ENCODE measurements around the gene HGD. TPM values are rescaled to one million over a fixed set of nuclear protein-coding genes. Genes with fewer than 3 reads are reported as not detected.

The HGD gene
- total and polyA plus RNA-seq, 9 donors = 0.09 to 1.1 (median 0.43) TPM; not detected in 2

GRCh38 chr3:120659285-120659684 lies 22.8 kb downstream of the HGD start:
- H3K4me3 ChIP-seq (ENCODE audit: low read length) = no peak overlapping the region
- 100% methylated on average over 1 of the region's 1 CpG for WGBS (ENCODE audit: insufficient coverage)
- no peaks in the 10 kb centered on the region for H3K9me3 ChIP-seq (replicated peaks; ENCODE audit: control insufficient read depth, low read depth, low read length)
- no peaks in the 10 kb centered on the region for H3K27me3 ChIP-seq (ENCODE audit: control insufficient read depth, insufficient read depth, low read length)
- H3K36me3 ChIP-seq (ENCODE audit: control insufficient read depth, insufficient read depth, low read length) = no peaks in the 10 kb centered on the region
- H3K4me1 ChIP-seq (ENCODE audit: control insufficient read depth, insufficient read depth, low read length) = no peaks in the 10 kb centered on the region
- H3K27ac ChIP-seq (ENCODE audit: low read length) = no peak overlapping the region
- peak; percentile 11 for DNase-seq

- WGBS (ENCODE audit: insufficient coverage) = 80% methylated on average over 4 of the region's 5 CpGs
- no peak for DNase-seq
Measured at GRCh38 chr3:120652896-120653545, 29.0 kb downstream of the HGD start.

DNA sequence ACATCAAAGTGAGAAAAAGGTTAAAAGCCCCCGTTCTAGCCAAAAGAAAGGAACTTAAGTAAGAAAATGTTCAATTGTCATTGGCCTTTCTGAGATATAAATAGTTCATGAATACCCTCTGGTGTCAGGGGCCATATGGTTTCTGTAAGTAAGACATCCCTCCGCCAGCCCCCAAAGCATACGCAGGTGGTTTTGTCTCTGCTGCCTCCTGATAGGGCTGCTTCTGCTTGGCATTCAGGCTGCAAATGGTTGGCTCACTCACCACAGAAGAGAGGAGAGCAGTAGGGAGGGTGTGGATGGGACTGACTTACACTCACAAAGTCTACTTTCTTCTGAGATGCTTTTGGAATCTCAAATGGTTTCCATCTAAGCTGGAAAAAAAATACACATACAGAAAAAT lies 29.8 kb downstream of the HGD start:
- H3K36me3 ChIP-seq (ENCODE audit: control insufficient read depth, insufficient read depth, low read length) = no peaks in the 10 kb centered on the region
- WGBS (ENCODE audit: insufficient coverage) = no CpG with 5 or more reads among the region's 3 CpGs
- H3K27me3 ChIP-seq (ENCODE audit: control insufficient read depth, insufficient read depth, low read length) = no peaks in the 10 kb centered on the region
- H3K9me3 ChIP-seq (replicated peaks; ENCODE audit: control insufficient read depth, low read depth, low read length) = no peaks in the 10 kb centered on the region
- no peak overlapping the region for H3K4me3 ChIP-seq (ENCODE audit: low read length)
- no peak for DNase-seq
- no peak overlapping the region for H3K27ac ChIP-seq (ENCODE audit: low read length)
- no peaks in the 10 kb centered on the region for H3K4me1 ChIP-seq (ENCODE audit: control insufficient read depth, insufficient read depth, low read length)

More at GRCh38 chr3:120652896-120653545, 29.0 kb downstream of the HGD start:
- Histone ChIP-seq H3K9me3 (replicated peaks; ENCODE audit: control insufficient read depth, low read depth, low read length) (no peaks in the 10 kb centered on the region), H3K27me3 (ENCODE audit: control insufficient read depth, insufficient read depth, low read length) (no peaks in the 10 kb centered on the region), H3K27ac (ENCODE audit: low read length) (no peak overlapping the region), H3K4me3 (ENCODE audit: low read length) (no peak overlapping the region), H3K4me1 (ENCODE audit: control insufficient read depth, insufficient read depth, low read length) (no peaks in the 10 kb centered on the region), H3K36me3 (ENCODE audit: control insufficient read depth, insufficient read depth, low read length) (no peaks in the 10 kb centered on the region)

DNA sequence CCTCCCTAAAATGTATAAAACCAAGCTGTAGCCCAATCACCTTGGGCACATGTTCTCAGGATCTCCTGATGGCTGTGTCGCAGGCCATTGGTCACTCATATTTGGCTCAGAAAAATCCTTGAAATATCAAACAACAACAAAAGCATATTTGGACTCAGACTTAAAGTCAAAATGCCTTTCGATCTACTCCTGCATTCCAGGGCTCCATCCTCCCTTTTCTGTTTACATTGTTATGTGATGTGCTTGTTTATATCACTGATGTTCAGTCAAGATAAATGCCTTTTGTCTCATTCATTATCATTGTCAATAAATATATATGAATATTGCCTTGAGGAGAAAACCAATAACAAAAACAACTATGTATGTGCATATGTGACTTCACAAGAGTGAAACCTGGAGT lies 31.7 kb downstream of the HGD start:
- no peaks in the 10 kb centered on the region for H3K27me3 ChIP-seq (ENCODE audit: control insufficient read depth, insufficient read depth, low read length)
- 100% methylated on average over 1 of the region's 2 CpGs for WGBS (ENCODE audit: insufficient coverage)
- no peak for DNase-seq
- no peaks in the 10 kb centered on the region for H3K4me1 ChIP-seq (ENCODE audit: control insufficient read depth, insufficient read depth, low read length)
- H3K27ac ChIP-seq (ENCODE audit: low read length) = no peak overlapping the region
- no peaks in the 10 kb centered on the region for H3K9me3 ChIP-seq (replicated peaks; ENCODE audit: control insufficient read depth, low read depth, low read length)
- no peak overlapping the region for H3K4me3 ChIP-seq (ENCODE audit: low read length)
- H3K36me3 ChIP-seq (ENCODE audit: control insufficient read depth, insufficient read depth, low read length) = no peaks in the 10 kb centered on the region

GRCh38 chr3:120649830-120650233 lies 32.2 kb downstream of the HGD start:
- WGBS (ENCODE audit: insufficient coverage) = no CpG with 5 or more reads among the region's 3 CpGs
- Histone ChIP-seq H3K4me3 (ENCODE audit: low read length) (no peak overlapping the region), H3K36me3 (ENCODE audit: control insufficient read depth, insufficient read depth, low read length) (no peaks in the 10 kb centered on the region), H3K4me1 (ENCODE audit: control insufficient read depth, insufficient read depth, low read length) (no peaks in the 10 kb centered on the region), H3K9me3 (replicated peaks; ENCODE audit: control insufficient read depth, low read depth, low read length) (no peaks in the 10 kb centered on the region), H3K27me3 (ENCODE audit: control insufficient read depth, insufficient read depth, low read length) (no peaks in the 10 kb centered on the region), H3K27ac (ENCODE audit: low read length) (no peak overlapping the region)
- no peak for DNase-seq

GRCh38 chr3:120648290-120648689 lies 33.7 kb downstream of the HGD start:
- H3K27ac ChIP-seq (ENCODE audit: low read length) = no peak overlapping the region
- no peaks in the 10 kb centered on the region for H3K9me3 ChIP-seq (replicated peaks; ENCODE audit: control insufficient read depth, low read depth, low read length)
- no peak for DNase-seq
- no peaks in the 10 kb centered on the region for H3K4me1 ChIP-seq (ENCODE audit: control insufficient read depth, insufficient read depth, low read length)
- H3K36me3 ChIP-seq (ENCODE audit: control insufficient read depth, insufficient read depth, low read length) = no peaks in the 10 kb centered on the region
- H3K27me3 ChIP-seq (ENCODE audit: control insufficient read depth, insufficient read depth, low read length) = no peaks in the 10 kb centered on the region
- 83% methylated on average over 5 of the region's 5 CpGs for WGBS (ENCODE audit: insufficient coverage)
- H3K4me3 ChIP-seq (ENCODE audit: low read length) = no peak overlapping the region

DNA sequence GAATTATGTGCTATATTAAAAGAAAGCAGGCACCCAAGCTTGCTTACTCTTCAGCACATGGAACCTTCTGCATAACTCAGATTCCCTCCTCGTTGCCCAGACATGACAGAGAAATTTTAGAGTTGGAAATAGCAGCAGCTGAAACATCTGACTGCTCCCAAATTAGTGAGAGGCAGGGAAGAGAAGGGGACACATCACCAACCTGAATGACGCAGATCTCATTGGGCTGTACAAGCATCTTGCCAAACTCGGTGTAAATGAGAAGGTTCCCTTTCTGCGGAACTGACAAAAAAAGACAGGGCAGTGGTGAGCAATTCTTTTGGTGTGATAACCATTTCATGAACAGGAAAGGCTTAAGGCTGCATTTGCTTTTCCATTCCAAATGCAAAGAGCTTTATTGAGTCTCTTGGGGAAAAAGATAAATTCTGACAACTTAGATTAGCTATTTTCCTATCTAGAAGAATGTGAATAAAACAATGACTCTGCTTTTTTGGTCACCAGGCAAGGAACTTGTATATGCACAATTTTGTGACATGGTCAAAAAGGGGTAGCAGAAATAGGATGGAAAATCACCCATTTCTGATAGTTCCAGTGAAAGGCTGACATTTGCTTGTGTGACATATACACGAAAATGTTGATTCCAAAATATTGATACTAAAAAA lies 35.1 kb downstream of the HGD start:
- no peaks in the 10 kb centered on the region for H3K4me1 ChIP-seq (ENCODE audit: control insufficient read depth, insufficient read depth, low read length)
- H3K4me3 ChIP-seq (ENCODE audit: low read length) = no peak overlapping the region
- no peak for DNase-seq
- WGBS (ENCODE audit: insufficient coverage) = 71% methylated on average over 1 of the region's 5 CpGs
- no peaks in the 10 kb centered on the region for H3K36me3 ChIP-seq (ENCODE audit: control insufficient read depth, insufficient read depth, low read length)
- H3K27ac ChIP-seq (ENCODE audit: low read length) = no peak overlapping the region
- no peaks in the 10 kb centered on the region for H3K9me3 ChIP-seq (replicated peaks; ENCODE audit: control insufficient read depth, low read depth, low read length)
- H3K27me3 ChIP-seq (ENCODE audit: control insufficient read depth, insufficient read depth, low read length) = no peaks in the 10 kb centered on the region

DNA sequence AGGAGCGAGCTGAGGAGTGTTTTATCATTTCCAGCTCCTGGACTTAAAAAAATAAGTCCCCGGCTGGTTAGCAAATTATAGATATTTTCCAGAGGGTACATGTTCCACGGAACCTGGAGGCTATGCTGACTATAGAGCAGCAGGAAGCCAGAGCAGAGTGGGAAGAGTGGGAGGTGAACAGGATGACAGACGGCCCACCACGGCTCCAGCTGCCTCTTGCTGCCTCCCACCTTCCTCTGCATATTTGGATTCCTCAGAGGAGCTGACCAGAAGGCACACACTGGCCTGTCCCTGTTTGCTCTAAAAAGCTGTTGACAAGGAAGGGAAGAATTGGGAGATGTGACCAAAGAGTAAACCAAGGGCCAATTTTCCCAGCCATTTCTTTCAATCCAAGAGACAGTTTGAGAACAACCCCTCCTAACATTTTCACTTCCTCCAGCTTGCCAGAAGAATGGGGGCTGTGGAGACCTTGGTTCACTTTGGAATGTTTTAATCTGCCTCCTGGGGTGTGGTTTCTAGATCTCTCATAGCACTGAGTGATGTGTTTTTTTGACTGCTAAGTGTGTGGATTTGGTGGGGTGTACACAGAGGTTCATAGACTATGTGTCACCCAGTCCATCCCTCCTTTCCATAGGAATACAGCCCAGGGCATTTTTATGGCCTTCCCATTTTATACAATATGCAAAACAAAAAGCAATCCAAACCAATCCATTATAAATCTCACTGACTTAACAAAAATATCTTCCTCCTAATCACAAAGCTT lies 36.8 kb downstream of the HGD start:
- no peak overlapping the region for H3K27ac ChIP-seq (ENCODE audit: low read length)
- no peak for DNase-seq

DNA sequence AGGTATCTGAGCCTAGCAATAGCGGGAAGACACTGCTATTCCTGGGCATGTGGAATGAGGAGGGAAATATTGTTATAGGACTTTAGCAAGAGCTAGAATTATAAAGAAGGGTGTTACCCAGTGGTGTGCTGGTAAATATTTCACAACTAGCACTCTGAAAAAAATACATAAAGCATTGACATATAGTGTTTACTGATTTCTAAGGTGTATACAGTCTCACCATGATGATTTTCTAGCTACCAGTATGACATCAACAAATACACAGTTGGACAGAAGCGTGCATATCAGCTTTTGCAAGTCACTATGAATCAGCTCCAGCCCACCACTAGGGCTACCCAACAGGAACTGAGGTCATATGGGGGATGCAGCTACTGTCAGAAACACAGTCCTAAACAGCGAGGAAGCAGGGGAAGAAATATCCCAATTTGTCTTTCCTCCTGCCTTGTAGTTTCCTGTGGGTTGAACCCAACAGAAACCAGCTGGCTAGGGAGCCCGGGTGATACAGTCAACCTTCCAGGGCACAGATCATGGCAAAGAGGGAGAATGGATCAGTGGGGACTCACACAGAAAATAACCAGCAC lies 39.6 kb downstream of the HGD start:
- H3K4me3 ChIP-seq (ENCODE audit: low read length) = no peak overlapping the region
- H3K9me3 ChIP-seq (replicated peaks; ENCODE audit: control insufficient read depth, low read depth, low read length) = no peaks in the 10 kb centered on the region
- 60% methylated on average over 4 of the region's 4 CpGs for WGBS (ENCODE audit: insufficient coverage)
- H3K4me1 ChIP-seq (ENCODE audit: control insufficient read depth, insufficient read depth, low read length) = no peaks in the 10 kb centered on the region
- no peaks in the 10 kb centered on the region for H3K36me3 ChIP-seq (ENCODE audit: control insufficient read depth, insufficient read depth, low read length)
- H3K27me3 ChIP-seq (ENCODE audit: control insufficient read depth, insufficient read depth, low read length) = no peaks in the 10 kb centered on the region
- no peak for DNase-seq
- H3K27ac ChIP-seq (ENCODE audit: low read length) = no peak overlapping the region

More for the DNA sequence above, 36.8 kb downstream of the HGD start:
- whole genome bisulfite sequencing (ENCODE audit: insufficient coverage) = 13% methylated on average over 3 of the region's 5 CpGs
- no peaks in the 10 kb centered on the region for H3K4me1 ChIP-seq (ENCODE audit: control insufficient read depth, insufficient read depth, low read length)
- no peak overlapping the region for H3K4me3 ChIP-seq (ENCODE audit: low read length)
- no peaks in the 10 kb centered on the region for H3K27me3 ChIP-seq (ENCODE audit: control insufficient read depth, insufficient read depth, low read length)
- H3K9me3 ChIP-seq (replicated peaks; ENCODE audit: control insufficient read depth, low read depth, low read length) = no peaks in the 10 kb centered on the region
- no peaks in the 10 kb centered on the region for H3K36me3 ChIP-seq (ENCODE audit: control insufficient read depth, insufficient read depth, low read length)

DNA sequence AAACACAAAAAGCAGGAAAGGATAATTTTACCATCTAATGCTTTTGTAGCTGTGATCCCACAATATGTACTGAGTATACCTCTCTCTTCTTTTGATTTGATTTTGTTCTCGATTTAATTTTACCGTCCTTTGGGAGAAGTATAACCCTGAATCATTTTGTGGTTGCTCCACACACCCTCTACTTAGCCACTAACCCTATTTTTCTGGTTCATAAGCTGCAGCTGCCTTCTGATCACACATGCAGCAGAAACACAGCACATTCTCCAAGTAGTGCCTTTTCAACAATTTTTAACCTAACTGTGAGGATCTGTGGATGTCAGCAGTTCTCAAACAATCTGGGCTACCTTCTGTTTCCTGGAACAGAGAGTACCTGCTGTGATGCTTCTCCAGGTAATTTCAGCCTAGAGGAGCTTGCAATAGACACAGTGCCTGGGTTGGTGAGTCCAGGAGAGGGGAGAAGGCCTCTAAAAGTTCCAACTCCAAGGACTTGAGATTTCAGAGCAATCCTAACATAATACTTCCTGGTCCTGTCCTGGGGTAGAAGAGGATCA lies 40.3 kb downstream of the HGD start:
- 100% methylated on average over 2 of the region's 2 CpGs for WGBS (ENCODE audit: insufficient coverage)
- DNase-seq = no peak
- no peaks in the 10 kb centered on the region for H3K9me3 ChIP-seq (replicated peaks; ENCODE audit: control insufficient read depth, low read depth, low read length)
- H3K4me3 ChIP-seq (ENCODE audit: low read length) = no peak overlapping the region
- no peaks in the 10 kb centered on the region for H3K4me1 ChIP-seq (ENCODE audit: control insufficient read depth, insufficient read depth, low read length)
- H3K27me3 ChIP-seq (ENCODE audit: control insufficient read depth, insufficient read depth, low read length) = no peaks in the 10 kb centered on the region
- no peaks in the 10 kb centered on the region for H3K36me3 ChIP-seq (ENCODE audit: control insufficient read depth, insufficient read depth, low read length)
- H3K27ac ChIP-seq (ENCODE audit: low read length) = no peak overlapping the region
